Activated CD8-positive, alpha-beta memory T cell treated with anti-CD3 and anti-CD28 coated beads for 36 hours (primary cell): ENCODE results near the gene CUL2. TPM values are rescaled to one million over a fixed set of nuclear protein-coding genes. Genes with fewer than 3 reads are reported as not detected.

Experiments
- CTCF ChIA-PET: fragments of 350-600 bp; sonication (Branson Sonifier 250); formaldehyde crosslinking; loops from one replicate; lab custom pipeline; 2021; ENCODE audit warnings: antibody characterized with exemption; lab: Charles Lee
- POLR2A ChIA-PET: fragments of 350-600 bp; sonication (Branson Sonifier 250); formaldehyde crosslinking; loops from one replicate; lab custom pipeline; 2021; ENCODE audit warnings: antibody characterized with exemption; lab: Charles Lee
- total RNA-seq, 2 experiments: library from RNA; stranded (reverse); gene quantifications; one replicate each; pipeline ENCODE4 v1.2.3, GENCODE V29; 2021

The CUL2 gene
- total RNA-seq, 2 experiments from 2014 or later: 54.7 to 58.6 TPM

GRCh38 chr10:35041502-35041879 lies 48.6 kb downstream of the CUL2 start:
- POLR2A ChIA-PET: no interaction called here
- CTCF ChIA-PET: no interaction called here

GRCh38 chr10:35040760-35041501 lies 49.2 kb downstream of the CUL2 start:
- ChIA-PET CTCF (no interaction called here), POLR2A (no interaction called here)

- POLR2A ChIA-PET: no interaction called here
- CTCF ChIA-PET: no interaction called here
Measured at GRCh38 chr10:35037104-35037503, 53.0 kb downstream of the CUL2 start.

GRCh38 chr10:35035606-35036005 lies 54.5 kb downstream of the CUL2 start:
- POLR2A ChIA-PET: no interaction called here
- CTCF ChIA-PET: no interaction called here

GRCh38 chr10:35027567-35027966 lies 62.6 kb downstream of the CUL2 start:
- ChIA-PET CTCF (no interaction called here), POLR2A (no interaction called here)

GRCh38 chr10:35025916-35026315 lies 64.2 kb downstream of the CUL2 start:
- POLR2A ChIA-PET: no interaction called here
- CTCF ChIA-PET: interaction anchor here (1.7 kb wide), 1 partner anchor 31 kb away, joined by 6 read pairs; no protein-coding TSS in a partner anchor

- POLR2A ChIA-PET: no interaction called here
- CTCF ChIA-PET: no interaction called here
Measured at GRCh38 chr10:35020481-35020880, 69.7 kb downstream of the CUL2 start.

- CTCF ChIA-PET: no interaction called here
- POLR2A ChIA-PET: no interaction called here
Measured at GRCh38 chr10:35019041-35020024, 70.8 kb downstream of the CUL2 start.

- ChIA-PET POLR2A (interaction anchor here (0.8 kb wide), 1 partner anchor 23 kb away, joined by 6 read pairs; no protein-coding TSS in a partner anchor), CTCF (interaction anchor here (0.7 to 1.1 kb wide), 3 partner anchors 21 to 196 kb away, joined by 3 to 4 read pairs (median 3); no protein-coding TSS in a partner anchor)
Measured at GRCh38 chr10:35017608-35018007, 72.5 kb downstream of the CUL2 start.

- POLR2A ChIA-PET: no interaction called here
- CTCF ChIA-PET: no interaction called here
Measured at GRCh38 chr10:35015843-35016408, 74.2 kb downstream of the CUL2 start.

- POLR2A ChIA-PET: no interaction called here
- CTCF ChIA-PET: no interaction called here
Measured at GRCh38 chr10:35012781-35013180, 77.4 kb downstream of the CUL2 start.

- ChIA-PET POLR2A (no interaction called here), CTCF (interaction anchor here (0.7 kb wide), 1 partner anchor 356 kb away, joined by 5 read pairs; no protein-coding TSS in a partner anchor)
Measured at GRCh38 chr10:35011771-35012191, 78.4 kb downstream of the CUL2 start.

GRCh38 chr10:35007858-35008301 lies 82.3 kb downstream of the CUL2 start:
- CTCF ChIA-PET: no interaction called here
- POLR2A ChIA-PET: no interaction called here

- CTCF ChIA-PET: no interaction called here
- POLR2A ChIA-PET: no interaction called here
Measured at GRCh38 chr10:35006836-35007235, 83.3 kb downstream of the CUL2 start.

- POLR2A ChIA-PET: no interaction called here
- CTCF ChIA-PET: no interaction called here
Measured at GRCh38 chr10:35005868-35006267, 84.3 kb downstream of the CUL2 start.

GRCh38 chr10:35004651-35005050 lies 85.5 kb downstream of the CUL2 start:
- ChIA-PET CTCF (no interaction called here), POLR2A (no interaction called here)

- CTCF ChIA-PET: interaction anchor here (0.6 to 1.0 kb wide), 2 partner anchors 9 to 102 kb away, joined by 4 read pairs; no protein-coding TSS in a partner anchor
- POLR2A ChIA-PET: no interaction called here
Measured at GRCh38 chr10:35003906-35004305, 86.2 kb downstream of the CUL2 start.

- ChIA-PET POLR2A (no interaction called here), CTCF (no interaction called here)
Measured at GRCh38 chr10:35000936-35001335, 89.2 kb downstream of the CUL2 start.

GRCh38 chr10:34999532-34999931 lies 90.6 kb downstream of the CUL2 start:
- POLR2A ChIA-PET: no interaction called here
- CTCF ChIA-PET: no interaction called here

- ChIA-PET CTCF (no interaction called here), POLR2A (no interaction called here)
Measured at GRCh38 chr10:34998940-34999339, 91.2 kb downstream of the CUL2 start.
